ENCODE results near the gene RPH3AL. TPM values are rescaled to one million over a fixed set of nuclear protein-coding genes. Genes with fewer than 3 reads are reported as not detected.

RPH3AL gene
- polyA plus RNA-seq, 3 donors, result 0.71 to 1.9 (median 1.5) TPM

GRCh38 chr17:327971-328370 is 24.6 kb downstream of the RPH3AL start:
- H3K4me3 ChIP-seq (replicated peaks in 1 of 3; ENCODE audit: low read depth in 2 of 3, low read length in 3 of 3), result no peak overlapping the region
- peaks cover 0 to 2% (median 0%) of the 10 kb centered on the region in 7 donors for H3K9me3 Mint-ChIP-seq
- H3K27ac Mint-ChIP-seq, result no peak overlapping the region
- TF ChIP-seq, protein P1, sequence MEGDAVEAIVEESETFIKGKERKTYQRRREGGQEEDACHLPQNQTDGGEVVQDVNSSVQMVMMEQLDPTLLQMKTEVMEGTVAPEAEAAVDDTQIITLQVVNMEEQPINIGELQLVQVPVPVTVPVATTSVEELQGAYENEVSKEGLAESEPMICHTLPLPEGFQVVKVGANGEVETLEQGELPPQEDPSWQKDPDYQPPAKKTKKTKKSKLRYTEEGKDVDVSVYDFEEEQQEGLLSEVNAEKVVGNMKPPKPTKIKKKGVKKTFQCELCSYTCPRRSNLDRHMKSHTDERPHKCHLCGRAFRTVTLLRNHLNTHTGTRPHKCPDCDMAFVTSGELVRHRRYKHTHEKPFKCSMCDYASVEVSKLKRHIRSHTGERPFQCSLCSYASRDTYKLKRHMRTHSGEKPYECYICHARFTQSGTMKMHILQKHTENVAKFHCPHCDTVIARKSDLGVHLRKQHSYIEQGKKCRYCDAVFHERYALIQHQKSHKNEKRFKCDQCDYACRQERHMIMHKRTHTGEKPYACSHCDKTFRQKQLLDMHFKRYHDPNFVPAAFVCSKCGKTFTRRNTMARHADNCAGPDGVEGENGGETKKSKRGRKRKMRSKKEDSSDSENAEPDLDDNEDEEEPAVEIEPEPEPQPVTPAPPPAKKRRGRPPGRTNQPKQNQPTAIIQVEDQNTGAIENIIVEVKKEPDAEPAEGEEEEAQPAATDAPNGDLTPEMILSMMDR (IDR thresholded peaks at IDR 0.05), result no peak
- no peak overlapping the region for H3K4me2 ChIP-seq (replicated peaks; ENCODE audit: extremely low read depth, low read length, poor library complexity, severe bottlenecking)
- H3K79me2 ChIP-seq (ENCODE audit: insufficient read depth, low read length), result no peaks in the 10 kb centered on the region
- peaks cover 21 to 24% of the 10 kb centered on the region in 2 donors for H3K4me1 ChIP-seq (ENCODE audit: control insufficient read depth in 1 of 2, insufficient read depth in 2 of 2, low read length in 2 of 2)
- intact Hi-C loops (cut with micrococcal nuclease), result no loop called here
- peaks cover 25% of the 10 kb centered on the region for H3K4me1 Mint-ChIP-seq
- H3K27me3 ChIP-seq (ENCODE audit: control insufficient read depth in 2 of 2, insufficient read depth in 2 of 2, low read length in 2 of 2), result peaks cover 0 to 3% of the 10 kb centered on the region in 2 donors
- DNase-seq, result no peak
- H3K36me3 ChIP-seq (replicated peaks in 1 of 2; ENCODE audit: control insufficient read depth in 1 of 2, insufficient read depth in 2 of 2, low read length in 2 of 2), result no peaks in the 10 kb centered on the region
- H2AFZ ChIP-seq (ENCODE audit: insufficient read depth, low read depth, low read length, poor library complexity, severe bottlenecking), result no peak overlapping the region
- H3K27ac ChIP-seq (ENCODE audit: low read depth in 1 of 2, low read length in 2 of 2), result no peak overlapping the region
- 93% methylated on average over 3 of the region's 7 CpGs for WGBS (ENCODE audit: insufficient coverage)
- H4K20me1 ChIP-seq (ENCODE audit: insufficient read depth, low read length), result no peaks in the 10 kb centered on the region
- H3K9ac ChIP-seq (ENCODE audit: insufficient read depth, low read length, poor library complexity, severe bottlenecking), result no peak overlapping the region
- H3K36me3 Mint-ChIP-seq, result peaks cover 2 to 4% of the 10 kb centered on the region in 2 donors
- no peaks in the 10 kb centered on the region for H3K9me3 ChIP-seq (replicated peaks in 1 of 2; ENCODE audit: control insufficient read depth in 1 of 2, insufficient read depth in 1 of 2, low read length in 2 of 2)
- H3K27me3 Mint-ChIP-seq (ENCODE audit: low read depth in 3 of 3), result peaks cover 12 to 16% (median 15%) of the 10 kb centered on the region in 3 donors
- no peak overlapping the region for H3K4me3 Mint-ChIP-seq

DNA sequence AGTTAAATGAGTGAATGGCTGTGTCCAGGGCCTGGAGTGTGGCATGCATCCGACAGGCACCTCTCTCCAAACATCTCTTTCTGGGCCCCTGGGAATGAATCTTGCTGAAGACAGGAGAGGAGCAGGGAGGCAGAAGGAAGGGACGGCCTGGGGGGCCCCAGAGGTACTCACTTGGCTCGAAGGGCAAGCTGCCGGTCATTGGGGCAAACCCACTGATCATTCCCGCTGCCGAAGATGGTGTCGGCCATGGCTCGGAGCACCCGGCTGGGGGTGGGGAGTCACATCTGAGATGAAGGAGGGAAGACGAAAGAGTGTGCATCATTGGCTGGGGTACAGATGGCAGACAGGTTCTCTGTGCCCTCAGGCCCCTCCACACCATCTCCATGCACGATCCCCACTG is 25.3 kb downstream of the RPH3AL start:
- DNase-seq, result no peak
- no peaks in the 10 kb centered on the region for H3K27me3 ChIP-seq (ENCODE audit: control insufficient read depth in 2 of 2, insufficient read depth in 2 of 2, low read length in 2 of 2)
- 100% methylated on average over 3 of the region's 11 CpGs for WGBS (ENCODE audit: insufficient coverage)
- H4K20me1 ChIP-seq (ENCODE audit: insufficient read depth, low read length), result no peaks in the 10 kb centered on the region
- H3K27ac Mint-ChIP-seq, result no peak overlapping the region
- H3K27me3 Mint-ChIP-seq (ENCODE audit: low read depth in 3 of 3), result peaks cover 7 to 14% (median 13%) of the 10 kb centered on the region in 3 donors
- no peak overlapping the region for H3K4me3 Mint-ChIP-seq
- no peak overlapping the region for H2AFZ ChIP-seq (ENCODE audit: insufficient read depth, low read depth, low read length, poor library complexity, severe bottlenecking)
- H3K27ac ChIP-seq (ENCODE audit: low read depth in 1 of 2, low read length in 2 of 2), result no peak overlapping the region
- no peak overlapping the region for H3K9ac ChIP-seq (ENCODE audit: insufficient read depth, low read length, poor library complexity, severe bottlenecking)
- no peak overlapping the region for H3K4me3 ChIP-seq (replicated peaks in 1 of 3; ENCODE audit: low read depth in 2 of 3, low read length in 3 of 3)
- H3K9me3 Mint-ChIP-seq, result peaks cover 0 to 2% (median 0%) of the 10 kb centered on the region in 7 donors
- H3K79me2 ChIP-seq (ENCODE audit: insufficient read depth, low read length), result no peaks in the 10 kb centered on the region
- H3K4me1 Mint-ChIP-seq, result peaks cover 24% of the 10 kb centered on the region
- peaks cover 2 to 4% of the 10 kb centered on the region in 2 donors for H3K36me3 Mint-ChIP-seq
- H3K9me3 ChIP-seq (replicated peaks in 1 of 2; ENCODE audit: control insufficient read depth in 1 of 2, insufficient read depth in 1 of 2, low read length in 2 of 2), result no peaks in the 10 kb centered on the region
- TF ChIP-seq, protein P1 (IDR thresholded peaks at IDR 0.05), result no peak
- intact Hi-C loops (cut with micrococcal nuclease), result no loop called here
- H3K36me3 ChIP-seq (replicated peaks in 1 of 2; ENCODE audit: control insufficient read depth in 1 of 2, insufficient read depth in 2 of 2, low read length in 2 of 2), result no peaks in the 10 kb centered on the region
- no peak overlapping the region for H3K4me2 ChIP-seq (replicated peaks; ENCODE audit: extremely low read depth, low read length, poor library complexity, severe bottlenecking)
- H3K4me1 ChIP-seq (ENCODE audit: control insufficient read depth in 1 of 2, insufficient read depth in 2 of 2, low read length in 2 of 2), result peaks cover 21% of the 10 kb centered on the region in 2 donors
